Upper lobe of right lung (tissue), 1 donor: Measurements from ENCODE around the gene MAP3K15. TPM values are rescaled to one million over a fixed set of nuclear protein-coding genes. Genes with fewer than 3 reads are reported as not detected.

Source experiments
- ATAC-seq: fragments of 200-7000 bp; cut with Tn5 transposase; one replicate; pipeline ENCODE4 v1.9.1; 2020; ENCODE audit warnings: mild to moderate bottlenecking, moderate library complexity
- DNase-seq: peaks from one replicate; pipeline ENCODE4 v3.0.0-alpha.2; 2020
- H3K27ac ChIP-seq: fragments of 200-600 bp; one replicate; pipeline ENCODE4 v1.8.0; 2022
- H3K27me3 ChIP-seq: fragments of 200-600 bp; one replicate; pipeline ENCODE4 v1.8.0; 2022; ENCODE audit warnings: mild to moderate bottlenecking
- H3K36me3 ChIP-seq: fragments of 200-600 bp; one replicate; pipeline ENCODE4 v1.8.0; 2022
- H3K4me1 ChIP-seq: fragments of 200-600 bp; one replicate; pipeline ENCODE4 v1.8.0; 2022
- H3K4me3 ChIP-seq: fragments of 200-600 bp; one replicate; pipeline ENCODE4 v1.8.0; 2022; ENCODE audit warnings: mild to moderate bottlenecking
- H3K9me3 ChIP-seq: fragments of 200-600 bp; one replicate; pipeline ENCODE4 v1.8.0; 2022
- CTCF ChIP-seq: fragments of 200-600 bp; IDR thresholded peaks from one replicate; pipeline ENCODE4 v1.8.0; 2022; ENCODE audit warnings: antibody characterized with exemption
- intact Hi-C: fragments of 100-400 bp; cut with DNase I; formaldehyde crosslinking; loops from one replicate; pipeline ENCODE4 v1.11.0; 2022
- total RNA-seq: library from RNA; stranded (reverse); fragmentation: NEBNext Ultra II Directional; extraction: Animal tissue kit (Norgen Biotek cat#: 25700); gene quantifications from one replicate; pipeline ENCODE4 v1.2.1, GENCODE V29; 2021
- donor health status: DM: no; HTN: yes; CAD: no; lungs with severe emphysema.

Gene MAP3K15
- total RNA-seq, 1 donor from 2014 or later, result 2.1 TPM

- intact Hi-C loops, result no loop called here
- ATAC-seq (no peak), DNase-seq (no peak)
- no peaks in the 10 kb centered on the region for H3K9me3 ChIP-seq
- H3K4me3 ChIP-seq, result no peak overlapping the region
- no peaks in the 10 kb centered on the region for H3K36me3 ChIP-seq
- TF ChIP-seq CTCF, result no peak
- no peaks in the 10 kb centered on the region for H3K4me1 ChIP-seq
- no peak overlapping the region for H3K27ac ChIP-seq
- no peaks in the 10 kb centered on the region for H3K27me3 ChIP-seq
These were observed 123.2 kb downstream of the MAP3K15 start for GRCh38 chrX:19392078-19392477.

GRCh38 chrX:19389227-19389845 lies 126.0 kb downstream of the MAP3K15 start:
- intact Hi-C loops, result no loop called here
- TF ChIP-seq CTCF, result no peak
- DNase-seq, result no peak
- H3K9me3 ChIP-seq, result no peaks in the 10 kb centered on the region
- H3K4me1 ChIP-seq, result no peaks in the 10 kb centered on the region
- H3K36me3 ChIP-seq, result no peaks in the 10 kb centered on the region
- peak; percentile 69 for ATAC-seq
- H3K4me3 ChIP-seq, result no peak overlapping the region
- H3K27ac ChIP-seq, result no peak overlapping the region
- no peaks in the 10 kb centered on the region for H3K27me3 ChIP-seq

GRCh38 chrX:19388741-19389140 lies 126.6 kb downstream of the MAP3K15 start:
- no peak for TF ChIP-seq CTCF
- no peak for ATAC-seq
- intact Hi-C loops, result no loop called here

GRCh38 chrX:19388064-19388679 lies 127.1 kb downstream of the MAP3K15 start:
- no peak for DNase-seq
- Histone ChIP-seq H3K36me3 (no peaks in the 10 kb centered on the region), H3K4me3 (no peak overlapping the region), H3K27ac (no peak overlapping the region), H3K9me3 (no peaks in the 10 kb centered on the region), H3K4me1 (no peaks in the 10 kb centered on the region), H3K27me3 (no peaks in the 10 kb centered on the region)
- intact Hi-C loops, result no loop called here
- no peak for TF ChIP-seq CTCF
- peak; percentile 78 for ATAC-seq

More at GRCh38 chrX:19388741-19389140, 126.6 kb downstream of the MAP3K15 start:
- no peaks in the 10 kb centered on the region for H3K36me3 ChIP-seq
- no peak overlapping the region for H3K27ac ChIP-seq
- no peaks in the 10 kb centered on the region for H3K4me1 ChIP-seq
- H3K27me3 ChIP-seq, result no peaks in the 10 kb centered on the region
- H3K4me3 ChIP-seq, result no peak overlapping the region
- H3K9me3 ChIP-seq, result no peaks in the 10 kb centered on the region
- DNase-seq, result no peak

- intact Hi-C loops, result no loop called here
- no peaks in the 10 kb centered on the region for H3K27me3 ChIP-seq
- H3K36me3 ChIP-seq, result no peaks in the 10 kb centered on the region
- ATAC-seq (no peak), DNase-seq (no peak)
- no peak for TF ChIP-seq CTCF
- no peaks in the 10 kb centered on the region for H3K4me1 ChIP-seq
- H3K9me3 ChIP-seq, result no peaks in the 10 kb centered on the region
- H3K27ac ChIP-seq, result no peak overlapping the region
- no peak overlapping the region for H3K4me3 ChIP-seq
These were observed 128.6 kb downstream of the MAP3K15 start for GRCh38 chrX:19386679-19387078.
